ENCODE data around the gene CADM1.

The CADM1 gene

GRCh38 chr11:115352805-115353485 is 151.3 kb downstream of the CADM1 start:
- DNase-seq (ENCODE audit: low read depth in 2 of 2) = no peak

- DNase-seq (ENCODE audit: low read depth in 2 of 2) = no peak
These were observed 154.7 kb downstream of the CADM1 start for GRCh38 chr11:115349335-115350017.

- no peak for DNase-seq (ENCODE audit: low read depth in 2 of 2)
These were observed 155.8 kb downstream of the CADM1 start for GRCh38 chr11:115348416-115348815.

GRCh38 chr11:115347106-115347505 is 157.1 kb downstream of the CADM1 start:
- DNase-seq (ENCODE audit: low read depth in 2 of 2) = no peak

GRCh38 chr11:115345840-115346239 is 158.4 kb downstream of the CADM1 start:
- DNase-seq (ENCODE audit: low read depth in 2 of 2) = no peak

GRCh38 chr11:115345361-115345760 is 158.9 kb downstream of the CADM1 start:
- DNase-seq (ENCODE audit: low read depth in 2 of 2) = no peak

GRCh38 chr11:115344846-115345245 is 159.4 kb downstream of the CADM1 start:
- DNase-seq (ENCODE audit: low read depth in 2 of 2) = no peak

- DNase-seq (ENCODE audit: low read depth in 2 of 2) = no peak
These were observed 162.1 kb downstream of the CADM1 start for GRCh38 chr11:115342142-115342541.

- DNase-seq (ENCODE audit: low read depth in 2 of 2) = no peak
These were observed 163.3 kb downstream of the CADM1 start for GRCh38 chr11:115340874-115341273.

- DNase-seq (ENCODE audit: low read depth in 2 of 2) = no peak
These were observed 165.7 kb downstream of the CADM1 start for GRCh38 chr11:115338476-115338875.

GRCh38 chr11:115334932-115335788 is 169.1 kb downstream of the CADM1 start:
- no peak for DNase-seq (ENCODE audit: low read depth in 2 of 2)

- DNase-seq (ENCODE audit: low read depth in 2 of 2) = no peak
These were observed 170.3 kb downstream of the CADM1 start for GRCh38 chr11:115333949-115334348.

GRCh38 chr11:115333121-115333520 is 171.1 kb downstream of the CADM1 start:
- DNase-seq (ENCODE audit: low read depth in 2 of 2) = no peak

GRCh38 chr11:115330684-115331482 is 173.3 kb downstream of the CADM1 start:
- no peak for DNase-seq (ENCODE audit: low read depth in 2 of 2)

- DNase-seq (ENCODE audit: low read depth in 2 of 2) = no peak
These were observed 177.7 kb downstream of the CADM1 start for GRCh38 chr11:115326526-115326925.

GRCh38 chr11:115325523-115325922 is 178.7 kb downstream of the CADM1 start:
- DNase-seq (ENCODE audit: low read depth in 2 of 2) = no peak

GRCh38 chr11:115324581-115325432 is 179.4 kb downstream of the CADM1 start:
- no peak for DNase-seq (ENCODE audit: low read depth in 2 of 2)

- no peak for DNase-seq (ENCODE audit: low read depth in 2 of 2)
These were observed 181.5 kb downstream of the CADM1 start for GRCh38 chr11:115322553-115323203.

- DNase-seq (ENCODE audit: low read depth in 2 of 2) = no peak
These were observed 182.5 kb downstream of the CADM1 start for GRCh38 chr11:115321605-115322289.
